Smooth muscle cell (in vitro differentiated cells): ENCODE data around the gene THEMIS. TPM values are rescaled to one million over a fixed set of nuclear protein-coding genes. Genes with fewer than 3 reads are reported as not detected.

Experiments used
- DNase-seq: peaks from one replicate; lab custom pipeline; 2025; ENCODE audit not compliant: unreplicated experiment; lab: John Stamatoyannopoulos, UW
- H2AFZ ChIP-seq: fragments of 200-600 bp; sonication (generic); 2 replicates; pipeline ENCODE4 v1.6.0; 2016; ENCODE audit warnings: antibody characterized with exemption, low read depth, mild to moderate bottlenecking
- H3F3A ChIP-seq: fragments of 200-600 bp; sonication (generic); 2 replicates; pipeline ENCODE4 v1.6.0; 2017; ENCODE audit warnings: antibody characterized with exemption, low read depth
- H3K27ac ChIP-seq: fragments of 200-600 bp; sonication (generic); 2 replicates; pipeline ENCODE4 v1.5.1; 2016; ENCODE audit warnings: low read depth, mild to moderate bottlenecking
- H3K27me3 ChIP-seq: fragments of 200-600 bp; sonication (generic); 2 replicates; pipeline ENCODE4 v1.6.1; 2016; ENCODE audit warnings: low read depth, mild to moderate bottlenecking
- H3K36me3 ChIP-seq: fragments of 200-600 bp; sonication (generic); 2 replicates; pipeline ENCODE4 v1.5.1; 2016; ENCODE audit warnings: low read depth
- H3K4me1 ChIP-seq: fragments of 200-600 bp; sonication (generic); 2 replicates; pipeline ENCODE4 v1.5.1; 2016; ENCODE audit warnings: low read depth
- H3K4me2 ChIP-seq: fragments of 200-600 bp; sonication (generic); 2 replicates; pipeline ENCODE4 v1.6.0; 2016; ENCODE audit warnings: mild to moderate bottlenecking
- H3K4me3 ChIP-seq: fragments of 200-600 bp; sonication (generic); 2 replicates; pipeline ENCODE4 v1.5.1; 2016; ENCODE audit warnings: mild to moderate bottlenecking
- H3K79me2 ChIP-seq: fragments of 200-600 bp; sonication (generic); 2 replicates; pipeline ENCODE4 v1.6.0; 2016; ENCODE audit warnings: low read depth, mild to moderate bottlenecking
- H3K9ac ChIP-seq: fragments of 200-600 bp; sonication (generic); 2 replicates; pipeline ENCODE4 v1.6.0; 2016; ENCODE audit warnings: low read depth
- H3K9me3 ChIP-seq: fragments of 200-600 bp; sonication (generic); replicated peaks from 2 replicates; pipeline ENCODE4 v1.5.1; 2016; ENCODE audit warnings: low read depth
- H4K20me1 ChIP-seq: fragments of 200-600 bp; sonication (generic); 2 replicates; pipeline ENCODE4 v1.6.0; 2016; ENCODE audit warnings: low read depth
- CTCF ChIP-seq: fragments of 200-600 bp; sonication (generic); IDR thresholded peaks from 2 replicates; pipeline ENCODE4 v1.5.1; 2017; ENCODE audit warnings: borderline replicate concordance, mild to moderate bottlenecking, antibody characterized with exemption; ENCODE audit not compliant: insufficient read depth, poor library complexity, severe bottlenecking
- WGBS: methylation state at CpG from one replicate; pipeline ENCODE4 v1.1.7; 2016; ENCODE audit warnings: low lambda C conversion rate; 5-methylcytosine and 5-hydroxymethylcytosine counted together
- polyA plus RNA-seq: library from polyadenylated mRNA; unstranded; fragments of >200 nt; fragmentation: Nextera tagmentation; extraction: Ambion mirVana; gene quantifications from 2 replicates; pipeline ENCODE4 v1.2.1, GENCODE V29; 2016
- total RNA-seq: library from RNA; depleted of rRNA; stranded (reverse); fragments of >200 nt; gene quantifications from 2 replicates; pipeline ENCODE4 v1.2.3, GENCODE V29; 2014

Gene THEMIS
- total and polyA plus RNA-seq, 2 experiments from 2014 or later, result not detected

GRCh38 chr6:127845242-127845641, 55.6 kb downstream of the THEMIS start:
- H3K4me1 ChIP-seq, result no peaks in the 10 kb centered on the region
- TF ChIP-seq CTCF, result no peak
- WGBS, result 87% methylated on average over 3 of the region's 3 CpGs

DNA sequence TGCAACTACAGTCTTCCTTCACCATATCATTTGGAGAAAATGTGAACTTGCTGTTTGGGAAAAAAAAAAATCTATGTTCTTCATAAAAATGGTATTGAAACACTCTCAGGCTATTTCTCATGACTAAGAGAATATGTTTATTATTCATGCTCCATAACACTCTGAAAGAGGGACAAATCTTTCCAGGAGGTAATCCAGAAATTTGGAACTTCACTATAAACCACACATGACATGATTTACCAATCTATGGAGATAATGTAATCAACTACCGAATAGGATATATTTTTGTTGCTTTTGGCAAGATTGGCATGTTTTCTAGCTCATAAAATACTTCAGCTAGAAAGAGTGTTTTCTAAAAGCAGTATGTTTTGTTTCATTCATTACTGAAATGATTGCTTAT, 56.3 kb downstream of the THEMIS start:
- WGBS, result 90% methylated on average over 1 of the region's 1 CpG
- no peak for DNase-seq
- no peaks in the 10 kb centered on the region for H3K79me2 ChIP-seq

More at GRCh38 chr6:127845242-127845641, 55.6 kb downstream of the THEMIS start:
- no peak for DNase-seq
- H3K9ac ChIP-seq, result no peak overlapping the region
- H3K79me2 ChIP-seq, result no peaks in the 10 kb centered on the region
- H3K27ac ChIP-seq, result no peak overlapping the region
- H3K4me2 ChIP-seq, result no peak overlapping the region
- H4K20me1 ChIP-seq, result no peaks in the 10 kb centered on the region
- no peaks in the 10 kb centered on the region for H3K27me3 ChIP-seq
- no peaks in the 10 kb centered on the region for H3K36me3 ChIP-seq
- H3K4me3 ChIP-seq, result no peak overlapping the region
- no peaks in the 10 kb centered on the region for H3K9me3 ChIP-seq
- H3F3A ChIP-seq, result no peaks in the 10 kb centered on the region
- no peak overlapping the region for H2AFZ ChIP-seq

DNA sequence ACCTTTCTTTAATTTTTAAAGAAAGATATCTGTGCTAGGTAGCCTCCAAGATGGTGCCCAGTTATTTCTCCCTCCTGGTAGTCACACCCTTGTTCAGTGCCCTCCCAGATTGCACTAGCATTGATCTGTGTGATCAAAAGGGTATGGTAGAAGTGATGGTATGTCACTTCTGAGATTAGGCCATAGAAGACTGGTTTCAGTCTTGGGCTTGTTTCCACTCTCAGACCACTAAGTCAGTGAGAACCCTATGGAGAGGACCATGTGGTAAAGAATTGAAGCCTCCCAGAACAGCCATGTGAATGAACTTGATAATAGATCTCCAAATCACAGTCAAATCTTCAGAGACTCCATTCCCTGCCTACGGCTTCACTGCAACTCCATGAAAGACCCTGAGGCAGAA, 57.3 kb downstream of the THEMIS start:
- WGBS, result 100% methylated on average over 1 of the region's 1 CpG
- no peak overlapping the region for H3K4me3 ChIP-seq
- H3K36me3 ChIP-seq, result no peaks in the 10 kb centered on the region
- no peak overlapping the region for H2AFZ ChIP-seq
- H4K20me1 ChIP-seq, result no peaks in the 10 kb centered on the region
- no peak for TF ChIP-seq CTCF
- H3K9me3 ChIP-seq, result no peaks in the 10 kb centered on the region
- H3K79me2 ChIP-seq, result no peaks in the 10 kb centered on the region
- no peak overlapping the region for H3K9ac ChIP-seq
- no peaks in the 10 kb centered on the region for H3K27me3 ChIP-seq
- no peak for DNase-seq
- H3K27ac ChIP-seq, result no peak overlapping the region
- H3K4me1 ChIP-seq, result no peaks in the 10 kb centered on the region
- no peak overlapping the region for H3K4me2 ChIP-seq
- H3F3A ChIP-seq, result no peaks in the 10 kb centered on the region

More for the DNA sequence above, 56.3 kb downstream of the THEMIS start:
- Histone ChIP-seq H3K4me3 (no peak overlapping the region), H4K20me1 (no peaks in the 10 kb centered on the region), H3K27me3 (no peaks in the 10 kb centered on the region), H2AFZ (no peak overlapping the region), H3K4me1 (no peaks in the 10 kb centered on the region), H3K27ac (no peak overlapping the region), H3K9me3 (no peaks in the 10 kb centered on the region), H3K4me2 (no peak overlapping the region), H3K36me3 (no peaks in the 10 kb centered on the region), H3F3A (no peaks in the 10 kb centered on the region), H3K9ac (no peak overlapping the region)
- no peak for TF ChIP-seq CTCF

- no peak for DNase-seq
- Histone ChIP-seq H2AFZ (no peak overlapping the region), H3K79me2 (no peaks in the 10 kb centered on the region), H3K4me2 (no peak overlapping the region), H3K36me3 (no peaks in the 10 kb centered on the region), H3K9me3 (no peaks in the 10 kb centered on the region), H3K9ac (no peak overlapping the region), H3K27me3 (no peaks in the 10 kb centered on the region), H3F3A (no peaks in the 10 kb centered on the region), H3K4me1 (no peaks in the 10 kb centered on the region), H3K27ac (no peak overlapping the region), H3K4me3 (no peak overlapping the region), H4K20me1 (no peaks in the 10 kb centered on the region)
- 77% methylated on average over 4 of the region's 4 CpGs for WGBS
- no peak for TF ChIP-seq CTCF
Observed at GRCh38 chr6:127842562-127842961, 58.3 kb downstream of the THEMIS start.
